NB4 (cell line): ENCODE results near the gene GRM2.

Experiments
- POLR2A ChIP-seq: IDR thresholded peaks from 2 replicates; pipeline ENCODE4 v1.6.1; 2011; ENCODE audit warnings: mild to moderate bottlenecking; ENCODE audit not compliant: insufficient read length; ENCODE audit errors: extremely low read depth
- TF ChIP-seq, protein P1 (sequence below): IDR thresholded peaks from one replicate; pipeline ENCODE4 v1.5.1; 2012; ENCODE audit warnings: low read depth, low read length
- TF ChIP-seq, protein P2 (sequence below): IDR thresholded peaks from 2 replicates; pipeline ENCODE4 v1.6.1; 2011; ENCODE audit warnings: low read depth, low read length

DNA sequence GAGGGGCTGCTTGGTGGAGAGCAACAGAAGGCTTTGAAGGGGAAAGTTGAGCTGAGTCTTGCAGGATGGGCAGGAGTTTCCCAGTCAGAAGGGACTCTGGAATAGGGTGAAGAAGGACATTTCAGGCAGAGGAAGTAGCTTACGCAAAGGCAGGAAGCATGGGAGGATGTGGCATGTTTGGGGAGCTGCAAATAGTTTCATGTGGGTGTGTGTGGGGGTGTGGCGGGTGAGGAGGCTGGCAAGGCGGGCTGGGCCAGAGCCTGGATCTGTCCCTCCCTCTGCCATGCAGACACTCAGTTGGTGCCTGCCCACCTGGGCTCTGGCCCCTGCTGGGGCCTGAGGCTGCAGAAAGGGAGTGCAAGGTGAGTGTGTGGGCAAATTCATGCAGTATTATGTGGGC, 25.4 kb upstream of the GRM2 start:
- TF ChIP-seq, protein P1, sequence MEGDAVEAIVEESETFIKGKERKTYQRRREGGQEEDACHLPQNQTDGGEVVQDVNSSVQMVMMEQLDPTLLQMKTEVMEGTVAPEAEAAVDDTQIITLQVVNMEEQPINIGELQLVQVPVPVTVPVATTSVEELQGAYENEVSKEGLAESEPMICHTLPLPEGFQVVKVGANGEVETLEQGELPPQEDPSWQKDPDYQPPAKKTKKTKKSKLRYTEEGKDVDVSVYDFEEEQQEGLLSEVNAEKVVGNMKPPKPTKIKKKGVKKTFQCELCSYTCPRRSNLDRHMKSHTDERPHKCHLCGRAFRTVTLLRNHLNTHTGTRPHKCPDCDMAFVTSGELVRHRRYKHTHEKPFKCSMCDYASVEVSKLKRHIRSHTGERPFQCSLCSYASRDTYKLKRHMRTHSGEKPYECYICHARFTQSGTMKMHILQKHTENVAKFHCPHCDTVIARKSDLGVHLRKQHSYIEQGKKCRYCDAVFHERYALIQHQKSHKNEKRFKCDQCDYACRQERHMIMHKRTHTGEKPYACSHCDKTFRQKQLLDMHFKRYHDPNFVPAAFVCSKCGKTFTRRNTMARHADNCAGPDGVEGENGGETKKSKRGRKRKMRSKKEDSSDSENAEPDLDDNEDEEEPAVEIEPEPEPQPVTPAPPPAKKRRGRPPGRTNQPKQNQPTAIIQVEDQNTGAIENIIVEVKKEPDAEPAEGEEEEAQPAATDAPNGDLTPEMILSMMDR = no peak
- TF ChIP-seq POLR2A = no peak
- TF ChIP-seq, protein P2, sequence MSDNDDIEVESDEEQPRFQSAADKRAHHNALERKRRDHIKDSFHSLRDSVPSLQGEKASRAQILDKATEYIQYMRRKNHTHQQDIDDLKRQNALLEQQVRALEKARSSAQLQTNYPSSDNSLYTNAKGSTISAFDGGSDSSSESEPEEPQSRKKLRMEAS = peak; percentile 80
